HL-60 (cell line): Measurements from ENCODE around the gene PARP8.

ENCODE experiments used
- DNase-seq, 2 experiments: peaks; one replicate each; pipeline ENCODE4 v3.0.0-alpha.2; 2010 to 2020; ENCODE audit warnings: low read depth in 1 of 2, low spot score in 1 of 2
- H3K27ac ChIP-seq: fragments of 250-450 bp; sonication (Bioruptor Pico); replicated peaks from 2 replicates; pipeline ENCODE4 v1.5.1; 2020; ENCODE audit warnings: mild to moderate bottlenecking, moderate library complexity
- H3K27me3 ChIP-seq: fragments of 250-450 bp; sonication (Bioruptor Pico); 2 replicates; pipeline ENCODE4 v1.5.1; 2021; ENCODE audit warnings: mild to moderate bottlenecking, moderate library complexity; ENCODE audit not compliant: insufficient read depth, poor library complexity, severe bottlenecking
- H3K4me3 ChIP-seq: replicated peaks from 2 replicates; pipeline ENCODE4 v1.5.1; 2011; ENCODE audit warnings: mild to moderate bottlenecking, control low read depth, low read length; ENCODE audit not compliant: insufficient read depth
- CTCF ChIP-seq: IDR thresholded peaks from one replicate; pipeline ENCODE4 v1.5.1; 2011; ENCODE audit warnings: low read length, control low read depth, inconsistent platforms; ENCODE audit not compliant: insufficient read depth
- GABPA ChIP-seq: IDR thresholded peaks from 2 replicates; pipeline ENCODE4 v1.6.1; 2012; ENCODE audit warnings: low read depth
- POLR2AphosphoS5 ChIP-seq: IDR thresholded peaks from 2 replicates; pipeline ENCODE4 v1.6.1; 2012; ENCODE audit warnings: low read depth
- REST ChIP-seq: IDR thresholded peaks from 2 replicates; pipeline ENCODE4 v1.6.1; 2012; ENCODE audit warnings: low read depth; ENCODE audit not compliant: insufficient replicate concordance
- SPI1 ChIP-seq: IDR thresholded peaks from 2 replicates; pipeline ENCODE4 v1.6.1; 2012; ENCODE audit warnings: low read depth, mild to moderate bottlenecking, borderline replicate concordance

PARP8 gene

GRCh38 chr5:50888751-50889150 lies 222.3 kb downstream of the PARP8 start:
- no peak overlapping the region for H3K4me3 ChIP-seq
- H3K27ac ChIP-seq: no peak overlapping the region
- no peak for DNase-seq
- no peak for TF ChIP-seq CTCF
- TF ChIP-seq GABPA: no peak
- TF ChIP-seq REST: no peak
- TF ChIP-seq POLR2AphosphoS5: no peak
- TF ChIP-seq SPI1: no peak
- H3K27me3 ChIP-seq: no peaks in the 10 kb centered on the region

- DNase-seq: no peak
- no peak for TF ChIP-seq GABPA
- Histone ChIP-seq H3K27me3 (no peaks in the 10 kb centered on the region), H3K4me3 (no peak overlapping the region), H3K27ac (no peak overlapping the region)
Observed at GRCh38 chr5:50889790-50890189, 223.4 kb downstream of the PARP8 start.
